SK-N-SH (cell line): ENCODE data around the gene MNT. TPM values are rescaled to one million over a fixed set of nuclear protein-coding genes. Genes with fewer than 3 reads are reported as not detected.

Source experiments
- CTCF ChIA-PET: fragments of 300-600, 350-600 bp; formaldehyde crosslinking; extraction: SDS; loops from one replicate; lab custom pipeline; 2021; lab: Yijun Ruan, JAX
- POLR2A ChIA-PET: fragments of 350-600 bp; sonication (Branson Sonifier 250); formaldehyde crosslinking; extraction: SDS; loops from one replicate; lab custom pipeline; 2020; ENCODE audit warnings: antibody characterized with exemption, inconsistent platforms; lab: Yijun Ruan, JAX
- DNase-seq: peaks from one replicate; pipeline ENCODE4 v3.0.0; 2012
- H2AFZ ChIP-seq: fragments of 200-600 bp; sonication (generic); 2 replicates; pipeline ENCODE4 v1.8.1; 2016; ENCODE audit warnings: antibody characterized with exemption, mild to moderate bottlenecking, low read depth
- H3F3A ChIP-seq: fragments of 200-600 bp; sonication (generic); replicated peaks from 2 replicates; pipeline ENCODE3; 2016; ENCODE audit warnings: antibody characterized with exemption, mild to moderate bottlenecking; ENCODE audit not compliant: insufficient read depth
- H3K27ac ChIP-seq, 2 experiments: fragments of 200-500 bp in 1 of 2; fragments of 200-600 bp in 1 of 2; sonication (Bioruptor generic) in 1 of 2; sonication (generic), shearing (Covaris generic) in 1 of 2; 2 replicates each; pipeline versions ENCODE4 v1.5.1 to v1.6.1; 2014 to 2016; ENCODE audit warnings: low read depth in 2 of 2, inconsistent platforms in 1 of 2, low read length in 1 of 2, mild to moderate bottlenecking in 1 of 2, mixed read lengths in 1 of 2
- H3K27me3 ChIP-seq: fragments of 200-600 bp; sonication (generic), shearing (Covaris generic); 2 replicates; pipeline ENCODE4 v1.6.1; 2016; ENCODE audit warnings: mixed run types; ENCODE audit not compliant: insufficient read depth
- H3K36me3 ChIP-seq, 2 experiments: fragments of 200-500 bp in 1 of 2; fragments of 200-600 bp in 1 of 2; sonication (Bioruptor generic) in 1 of 2; sonication (generic) in 1 of 2; replicated peaks in 1 of 2; 2 replicates each; pipeline versions ENCODE3 to v1.5.1; 2014 to 2016; ENCODE audit warnings: low read length in 1 of 2, mild to moderate bottlenecking in 1 of 2; ENCODE audit not compliant: insufficient read depth in 2 of 2, control insufficient read depth in 1 of 2
- H3K4me1 ChIP-seq, 2 experiments: fragments of 200-500 bp in 1 of 2; fragments of 200-600 bp in 1 of 2; sonication (Bioruptor generic) in 1 of 2; sonication (generic), shearing (Covaris generic) in 1 of 2; 2 replicates each; pipeline versions ENCODE4 v1.5.1 to v1.6.1; 2014 to 2016; ENCODE audit warnings: low read depth in 1 of 2, low read length in 1 of 2, mixed run types in 1 of 2; ENCODE audit not compliant: insufficient read depth in 2 of 2, control insufficient read depth in 1 of 2
- H3K4me2 ChIP-seq: fragments of 200-600 bp; sonication (generic), shearing (Covaris generic); 2 replicates; pipeline ENCODE4 v1.6.1; 2017; ENCODE audit warnings: mixed run types
- H3K4me3 ChIP-seq, 2 experiments: fragments of 200-500 bp in 1 of 2; fragments of 200-600 bp in 1 of 2; sonication (Bioruptor generic) in 1 of 2; sonication (generic), shearing (Covaris generic) in 1 of 2; 2 replicates each; pipeline versions ENCODE4 v1.5.1 to v1.8.1; 2014 to 2016; ENCODE audit warnings: low read depth in 2 of 2, inconsistent platforms in 1 of 2, low read length in 1 of 2, mild to moderate bottlenecking in 1 of 2, mixed read lengths in 1 of 2, moderate library complexity in 1 of 2
- H3K79me2 ChIP-seq: fragments of 200-600 bp; sonication (generic); 2 replicates; pipeline ENCODE4 v1.8.1; 2017; ENCODE audit warnings: mild to moderate bottlenecking; ENCODE audit not compliant: insufficient read depth
- H3K9ac ChIP-seq: fragments of 200-600 bp; sonication (generic); 2 replicates; pipeline ENCODE4 v1.6.1; 2017; ENCODE audit warnings: mixed run types
- H3K9me2 ChIP-seq: fragments of 200-600 bp; sonication (generic); 2 replicates; pipeline ENCODE4 v1.6.1; 2017; ENCODE audit warnings: mixed run types
- H3K9me3 ChIP-seq: fragments of 200-600 bp; sonication (generic); 2 replicates; pipeline ENCODE4 v1.6.1; 2017; ENCODE audit warnings: mixed run types, mild to moderate bottlenecking, moderate library complexity
- H4K20me1 ChIP-seq: fragments of 200-600 bp; sonication (generic); 2 replicates; pipeline ENCODE4 v1.6.1; 2017; ENCODE audit warnings: mild to moderate bottlenecking, mixed run types; ENCODE audit not compliant: insufficient read depth
- ELF1 ChIP-seq: IDR thresholded peaks from 2 replicates; pipeline ENCODE4 v1.4.0; 2012
- EP300 ChIP-seq, 2 experiments: IDR thresholded peaks; 2 replicates each; pipeline versions ENCODE4 v1.4.0 to v1.6.1; 2012; ENCODE audit warnings: borderline replicate concordance in 1 of 2, low read depth in 1 of 2, low read length in 1 of 2
- FOSL2 ChIP-seq: IDR thresholded peaks from 2 replicates; pipeline ENCODE4 v1.4.0; 2012; ENCODE audit warnings: low read depth, mild to moderate bottlenecking, moderate library complexity, borderline replicate concordance
- FOXJ3 ChIP-seq: sonication (generic); formaldehyde crosslinking; IDR thresholded peaks from 2 replicates; pipeline ENCODE4 v1.5.1; 2020; ENCODE audit warnings: mild to moderate bottlenecking, missing genetic modification reagents
- GATA2 ChIP-seq: sonication (generic); formaldehyde crosslinking; IDR thresholded peaks from 2 replicates; pipeline ENCODE4 v1.5.0; 2020; ENCODE audit warnings: mild to moderate bottlenecking, missing genetic modification reagents
- MEF2A ChIP-seq: IDR thresholded peaks from 2 replicates; pipeline ENCODE4 v1.4.0; 2012; ENCODE audit warnings: low read depth, borderline replicate concordance
- MXI1 ChIP-seq: IDR thresholded peaks from 2 replicates; pipeline ENCODE4 v1.6.1; 2012; ENCODE audit warnings: mild to moderate bottlenecking, low read depth, low read length, improper control_type of control experiment
- POLR2AphosphoS5 ChIP-seq: IDR thresholded peaks from 2 replicates; pipeline ENCODE4 v1.6.1; 2012; ENCODE audit warnings: low read depth, low read length
- RAD21 ChIP-seq: IDR thresholded peaks from 2 replicates; pipeline ENCODE4 v1.6.1; 2012; ENCODE audit warnings: mild to moderate bottlenecking, low read length
- RXRA ChIP-seq: IDR thresholded peaks from 2 replicates; pipeline ENCODE4 v1.4.0; 2012; ENCODE audit warnings: low read depth, mild to moderate bottlenecking, borderline replicate concordance
- SMC3 ChIP-seq: IDR thresholded peaks from 2 replicates; pipeline ENCODE4 v1.6.1; 2012; ENCODE audit warnings: low read depth, low read length, improper control_type of control experiment
- TAF1 ChIP-seq: IDR thresholded peaks from 2 replicates; pipeline ENCODE4 v1.6.1; 2012; ENCODE audit warnings: low read depth, mild to moderate bottlenecking, low read length, moderate library complexity, borderline replicate concordance
- TCF12 ChIP-seq: IDR thresholded peaks from 2 replicates; pipeline ENCODE4 v1.4.0; 2012
- TEAD4 ChIP-seq: IDR thresholded peaks from 2 replicates; pipeline ENCODE4 v1.4.0; 2012; ENCODE audit warnings: mild to moderate bottlenecking, borderline replicate concordance; ENCODE audit not compliant: insufficient read depth
- YY1 ChIP-seq: IDR thresholded peaks from 2 replicates; pipeline ENCODE4 v1.4.0; 2012; ENCODE audit warnings: low read depth, mild to moderate bottlenecking
- WGBS: methylation state at CpG from one replicate; pipeline ENCODE4 v1.1.6; 2017; ENCODE audit warnings: low lambda C conversion rate; 5-methylcytosine and 5-hydroxymethylcytosine counted together
- polyA plus RNA-seq, 3 experiments: library from polyadenylated mRNA; depleted of rRNA; stranded (reverse); fragments of >200 nt; gene quantifications; 2 replicates each; pipeline ENCODE4 v1.2.3, GENCODE V29; 2012
- TF ChIP-seq, protein P1 (sequence below): IDR thresholded peaks from 2 replicates; pipeline ENCODE4 v1.6.1; 2012; ENCODE audit warnings: mild to moderate bottlenecking, low read depth, low read length, moderate library complexity
- TF ChIP-seq, protein P2 (sequence below): IDR thresholded peaks from 2 replicates; pipeline ENCODE4 v1.4.0; 2012; ENCODE audit warnings: low read depth, borderline replicate concordance
- TF ChIP-seq, protein P3 (sequence below): fragments of 200-600 bp; sonication (generic); IDR thresholded peaks from 2 replicates; pipeline ENCODE4 v1.6.1; 2017; ENCODE audit warnings: antibody characterized with exemption, mild to moderate bottlenecking, moderate library complexity
- TF ChIP-seq, protein P4 (sequence below): IDR thresholded peaks from 2 replicates; pipeline ENCODE4 v1.4.0; 2012; ENCODE audit warnings: low read depth, borderline replicate concordance
- TF ChIP-seq, protein P5 (sequence below): IDR thresholded peaks from 2 replicates; pipeline ENCODE4; 2012

Gene MNT
- polyA plus RNA-seq, 1 of the 3 experiments (the other 2 are of a cell fraction): 7.1 TPM

DNA sequence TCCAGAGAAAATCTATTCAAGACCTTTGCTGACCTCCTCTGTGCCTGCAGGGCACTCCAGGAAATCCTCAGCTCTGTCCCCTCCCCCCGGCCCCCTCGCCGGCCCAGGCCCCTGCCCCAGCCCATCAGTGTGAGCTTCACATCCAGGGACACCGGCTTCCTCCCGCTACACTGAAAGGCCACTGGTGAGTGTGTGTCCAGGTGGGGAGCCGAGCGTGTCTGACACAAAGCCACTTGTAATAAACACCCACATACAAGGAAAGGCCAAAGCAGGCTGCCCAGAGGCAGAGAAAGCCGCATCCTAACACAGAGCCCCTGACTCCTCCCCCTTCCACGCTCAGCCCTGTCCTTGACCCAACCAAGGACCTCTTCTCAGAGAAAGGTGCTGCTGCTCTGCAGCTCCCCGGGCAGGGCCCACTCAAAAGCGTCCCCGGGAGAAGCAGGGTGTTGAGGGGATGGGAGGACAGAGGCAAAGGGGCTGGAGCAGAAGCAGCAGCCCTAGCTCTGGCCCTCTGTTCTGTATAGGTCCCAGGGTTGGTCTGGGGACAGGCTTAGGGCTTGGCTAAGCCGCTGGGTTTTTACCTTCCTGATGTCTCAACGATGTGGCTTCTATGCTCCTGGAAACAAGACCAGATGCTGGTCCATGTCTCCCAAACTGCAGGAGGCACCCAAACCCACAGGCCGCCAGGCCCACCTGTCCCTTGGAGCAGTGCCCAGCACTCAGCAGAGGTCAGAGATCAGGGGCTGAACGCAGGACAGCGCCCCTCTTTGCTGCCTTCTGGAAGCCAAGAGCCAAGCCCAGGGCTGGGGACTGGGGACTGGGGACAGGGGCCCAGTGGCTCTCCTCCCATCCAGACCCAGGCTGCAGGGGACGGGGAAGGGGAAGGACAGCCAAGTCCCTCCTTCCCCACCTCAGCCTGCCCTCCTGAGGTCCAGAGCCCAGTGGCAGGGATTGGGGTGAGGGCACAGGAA lies 15.3 kb downstream of the MNT start:
- no peak overlapping the region for H3K4me2 ChIP-seq
- H3K9ac ChIP-seq: no peak overlapping the region
- H3K9me2 ChIP-seq: no peaks in the 10 kb centered on the region
- no peak overlapping the region for H2AFZ ChIP-seq
- H3K4me1 ChIP-seq: peaks cover 0 to 53% of the 10 kb centered on the region in 2 experiments; a peak in 1 of 4 replicates
- POLR2A ChIA-PET: no interaction called here
- H3K79me2 ChIP-seq: peaks cover 9% of the 10 kb centered on the region
- H3K27me3 ChIP-seq: no peaks in the 10 kb centered on the region
- H3K4me3 ChIP-seq: no peak overlapping the region
- CTCF ChIA-PET: interaction anchor here (1.7 to 26.4 kb wide), 3 partner anchors 10 to 32 kb away, joined by 4 to 654 read pairs (median 8); partner anchors contain the start of gene MNT
- TF ChIP-seq RXRA (no peak), ELF1 (no peak), POLR2AphosphoS5 (no peak), YY1 (no peak), TAF1 (no peak), TCF12 (no peak), MEF2A (no peak), GATA2 (CRISPR knock-in tag) (no peak), SMC3 (no peak), RAD21 (no peak), FOXJ3 (CRISPR knock-in tag) (no peak), TEAD4 (no peak), MXI1 (no peak), EP300 (IDR thresholded peaks at IDR 0.05; ENCODE audit: borderline replicate concordance in 1 of 2, low read depth in 1 of 2, low read length in 1 of 2) (no peak), FOSL2 (no peak)
- TF ChIP-seq, protein P1, sequence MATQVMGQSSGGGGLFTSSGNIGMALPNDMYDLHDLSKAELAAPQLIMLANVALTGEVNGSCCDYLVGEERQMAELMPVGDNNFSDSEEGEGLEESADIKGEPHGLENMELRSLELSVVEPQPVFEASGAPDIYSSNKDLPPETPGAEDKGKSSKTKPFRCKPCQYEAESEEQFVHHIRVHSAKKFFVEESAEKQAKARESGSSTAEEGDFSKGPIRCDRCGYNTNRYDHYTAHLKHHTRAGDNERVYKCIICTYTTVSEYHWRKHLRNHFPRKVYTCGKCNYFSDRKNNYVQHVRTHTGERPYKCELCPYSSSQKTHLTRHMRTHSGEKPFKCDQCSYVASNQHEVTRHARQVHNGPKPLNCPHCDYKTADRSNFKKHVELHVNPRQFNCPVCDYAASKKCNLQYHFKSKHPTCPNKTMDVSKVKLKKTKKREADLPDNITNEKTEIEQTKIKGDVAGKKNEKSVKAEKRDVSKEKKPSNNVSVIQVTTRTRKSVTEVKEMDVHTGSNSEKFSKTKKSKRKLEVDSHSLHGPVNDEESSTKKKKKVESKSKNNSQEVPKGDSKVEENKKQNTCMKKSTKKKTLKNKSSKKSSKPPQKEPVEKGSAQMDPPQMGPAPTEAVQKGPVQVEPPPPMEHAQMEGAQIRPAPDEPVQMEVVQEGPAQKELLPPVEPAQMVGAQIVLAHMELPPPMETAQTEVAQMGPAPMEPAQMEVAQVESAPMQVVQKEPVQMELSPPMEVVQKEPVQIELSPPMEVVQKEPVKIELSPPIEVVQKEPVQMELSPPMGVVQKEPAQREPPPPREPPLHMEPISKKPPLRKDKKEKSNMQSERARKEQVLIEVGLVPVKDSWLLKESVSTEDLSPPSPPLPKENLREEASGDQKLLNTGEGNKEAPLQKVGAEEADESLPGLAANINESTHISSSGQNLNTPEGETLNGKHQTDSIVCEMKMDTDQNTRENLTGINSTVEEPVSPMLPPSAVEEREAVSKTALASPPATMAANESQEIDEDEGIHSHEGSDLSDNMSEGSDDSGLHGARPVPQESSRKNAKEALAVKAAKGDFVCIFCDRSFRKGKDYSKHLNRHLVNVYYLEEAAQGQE: no peak
- TF ChIP-seq, protein P2, sequence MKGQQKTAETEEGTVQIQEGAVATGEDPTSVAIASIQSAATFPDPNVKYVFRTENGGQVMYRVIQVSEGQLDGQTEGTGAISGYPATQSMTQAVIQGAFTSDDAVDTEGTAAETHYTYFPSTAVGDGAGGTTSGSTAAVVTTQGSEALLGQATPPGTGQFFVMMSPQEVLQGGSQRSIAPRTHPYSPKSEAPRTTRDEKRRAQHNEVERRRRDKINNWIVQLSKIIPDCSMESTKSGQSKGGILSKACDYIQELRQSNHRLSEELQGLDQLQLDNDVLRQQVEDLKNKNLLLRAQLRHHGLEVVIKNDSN: no peak
- TF ChIP-seq, protein P3, sequence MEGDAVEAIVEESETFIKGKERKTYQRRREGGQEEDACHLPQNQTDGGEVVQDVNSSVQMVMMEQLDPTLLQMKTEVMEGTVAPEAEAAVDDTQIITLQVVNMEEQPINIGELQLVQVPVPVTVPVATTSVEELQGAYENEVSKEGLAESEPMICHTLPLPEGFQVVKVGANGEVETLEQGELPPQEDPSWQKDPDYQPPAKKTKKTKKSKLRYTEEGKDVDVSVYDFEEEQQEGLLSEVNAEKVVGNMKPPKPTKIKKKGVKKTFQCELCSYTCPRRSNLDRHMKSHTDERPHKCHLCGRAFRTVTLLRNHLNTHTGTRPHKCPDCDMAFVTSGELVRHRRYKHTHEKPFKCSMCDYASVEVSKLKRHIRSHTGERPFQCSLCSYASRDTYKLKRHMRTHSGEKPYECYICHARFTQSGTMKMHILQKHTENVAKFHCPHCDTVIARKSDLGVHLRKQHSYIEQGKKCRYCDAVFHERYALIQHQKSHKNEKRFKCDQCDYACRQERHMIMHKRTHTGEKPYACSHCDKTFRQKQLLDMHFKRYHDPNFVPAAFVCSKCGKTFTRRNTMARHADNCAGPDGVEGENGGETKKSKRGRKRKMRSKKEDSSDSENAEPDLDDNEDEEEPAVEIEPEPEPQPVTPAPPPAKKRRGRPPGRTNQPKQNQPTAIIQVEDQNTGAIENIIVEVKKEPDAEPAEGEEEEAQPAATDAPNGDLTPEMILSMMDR: no peak
- TF ChIP-seq, protein P4, sequence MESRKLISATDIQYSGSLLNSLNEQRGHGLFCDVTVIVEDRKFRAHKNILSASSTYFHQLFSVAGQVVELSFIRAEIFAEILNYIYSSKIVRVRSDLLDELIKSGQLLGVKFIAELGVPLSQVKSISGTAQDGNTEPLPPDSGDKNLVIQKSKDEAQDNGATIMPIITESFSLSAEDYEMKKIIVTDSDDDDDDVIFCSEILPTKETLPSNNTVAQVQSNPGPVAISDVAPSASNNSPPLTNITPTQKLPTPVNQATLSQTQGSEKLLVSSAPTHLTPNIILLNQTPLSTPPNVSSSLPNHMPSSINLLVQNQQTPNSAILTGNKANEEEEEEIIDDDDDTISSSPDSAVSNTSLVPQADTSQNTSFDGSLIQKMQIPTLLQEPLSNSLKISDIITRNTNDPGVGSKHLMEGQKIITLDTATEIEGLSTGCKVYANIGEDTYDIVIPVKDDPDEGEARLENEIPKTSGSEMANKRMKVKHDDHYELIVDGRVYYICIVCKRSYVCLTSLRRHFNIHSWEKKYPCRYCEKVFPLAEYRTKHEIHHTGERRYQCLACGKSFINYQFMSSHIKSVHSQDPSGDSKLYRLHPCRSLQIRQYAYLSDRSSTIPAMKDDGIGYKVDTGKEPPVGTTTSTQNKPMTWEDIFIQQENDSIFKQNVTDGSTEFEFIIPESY: no peak
- TF ChIP-seq, protein P5, sequence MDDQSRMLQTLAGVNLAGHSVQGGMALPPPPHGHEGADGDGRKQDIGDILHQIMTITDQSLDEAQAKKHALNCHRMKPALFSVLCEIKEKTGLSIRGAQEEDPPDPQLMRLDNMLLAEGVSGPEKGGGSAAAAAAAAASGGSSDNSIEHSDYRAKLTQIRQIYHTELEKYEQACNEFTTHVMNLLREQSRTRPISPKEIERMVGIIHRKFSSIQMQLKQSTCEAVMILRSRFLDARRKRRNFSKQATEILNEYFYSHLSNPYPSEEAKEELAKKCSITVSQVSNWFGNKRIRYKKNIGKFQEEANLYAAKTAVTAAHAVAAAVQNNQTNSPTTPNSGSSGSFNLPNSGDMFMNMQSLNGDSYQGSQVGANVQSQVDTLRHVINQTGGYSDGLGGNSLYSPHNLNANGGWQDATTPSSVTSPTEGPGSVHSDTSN: no peak
- peaks cover 10% of the 10 kb centered on the region for H3F3A ChIP-seq
- peaks cover 10 to 27% of the 10 kb centered on the region in 2 experiments for H3K36me3 ChIP-seq
- no peaks in the 10 kb centered on the region for H3K9me3 ChIP-seq
- DNase-seq: peak; percentile 51
- WGBS: 67% methylated on average over 8 of the region's 18 CpGs
- H3K27ac ChIP-seq: peak overlapping the region in 1 of 2 experiments; percentile 50; a peak in 2 of 4 replicates
- H4K20me1 ChIP-seq: peaks cover 7% of the 10 kb centered on the region; the same call in 1 of the 2 replicates
